HL-60 (cell line): ENCODE results near the gene SGSM1.

Experiments
- DNase-seq, 2 experiments: peaks; one replicate each; pipeline ENCODE4 v3.0.0-alpha.2; 2010 to 2020; ENCODE audit warnings: low read depth in 1 of 2, low spot score in 1 of 2
- H3K27ac ChIP-seq: fragments of 250-450 bp; sonication (Bioruptor Pico); replicated peaks from 2 replicates; pipeline ENCODE4 v1.5.1; 2020; ENCODE audit warnings: mild to moderate bottlenecking, moderate library complexity
- H3K27me3 ChIP-seq: fragments of 250-450 bp; sonication (Bioruptor Pico); 2 replicates; pipeline ENCODE4 v1.5.1; 2021; ENCODE audit warnings: mild to moderate bottlenecking, moderate library complexity; ENCODE audit not compliant: insufficient read depth, poor library complexity, severe bottlenecking
- H3K4me3 ChIP-seq: replicated peaks from 2 replicates; pipeline ENCODE4 v1.5.1; 2011; ENCODE audit warnings: mild to moderate bottlenecking, control low read depth, low read length; ENCODE audit not compliant: insufficient read depth
- CTCF ChIP-seq: IDR thresholded peaks from one replicate; pipeline ENCODE4 v1.5.1; 2011; ENCODE audit warnings: low read length, control low read depth, inconsistent platforms; ENCODE audit not compliant: insufficient read depth
- GABPA ChIP-seq: IDR thresholded peaks from 2 replicates; pipeline ENCODE4 v1.6.1; 2012; ENCODE audit warnings: low read depth
- POLR2AphosphoS5 ChIP-seq: IDR thresholded peaks from 2 replicates; pipeline ENCODE4 v1.6.1; 2012; ENCODE audit warnings: low read depth
- REST ChIP-seq: IDR thresholded peaks from 2 replicates; pipeline ENCODE4 v1.6.1; 2012; ENCODE audit warnings: low read depth; ENCODE audit not compliant: insufficient replicate concordance
- SPI1 ChIP-seq: IDR thresholded peaks from 2 replicates; pipeline ENCODE4 v1.6.1; 2012; ENCODE audit warnings: low read depth, mild to moderate bottlenecking, borderline replicate concordance

SGSM1 gene

GRCh38 chr22:24824915-24825314 is 18.9 kb downstream of the SGSM1 start:
- H3K27me3 ChIP-seq, result no peaks in the 10 kb centered on the region
- TF ChIP-seq SPI1, result no peak
- TF ChIP-seq REST, result no peak
- no peak for TF ChIP-seq POLR2AphosphoS5
- TF ChIP-seq CTCF, result no peak
- TF ChIP-seq GABPA, result no peak

GRCh38 chr22:24826710-24827285 is 20.8 kb downstream of the SGSM1 start:
- H3K4me3 ChIP-seq, result no peak overlapping the region
- DNase-seq, result no peak
- no peak overlapping the region for H3K27ac ChIP-seq
- TF ChIP-seq CTCF (no peak), POLR2AphosphoS5 (no peak), SPI1 (no peak), REST (no peak), GABPA (no peak)
- no peaks in the 10 kb centered on the region for H3K27me3 ChIP-seq

More at GRCh38 chr22:24824915-24825314, 18.9 kb downstream of the SGSM1 start:
- no peak overlapping the region for H3K4me3 ChIP-seq
- DNase-seq, result no peak
- no peak overlapping the region for H3K27ac ChIP-seq

GRCh38 chr22:24827296-24827695 is 21.3 kb downstream of the SGSM1 start:
- no peaks in the 10 kb centered on the region for H3K27me3 ChIP-seq
- no peak overlapping the region for H3K4me3 ChIP-seq
- DNase-seq, result no peak
- no peak overlapping the region for H3K27ac ChIP-seq
- TF ChIP-seq SPI1 (no peak), GABPA (no peak)

GRCh38 chr22:24830205-24830979 is 24.4 kb downstream of the SGSM1 start:
- Histone ChIP-seq H3K27me3 (no peaks in the 10 kb centered on the region), H3K4me3 (no peak overlapping the region), H3K27ac (no peak overlapping the region)
- no peak for DNase-seq
- TF ChIP-seq REST (no peak), CTCF (no peak), POLR2AphosphoS5 (no peak), SPI1 (no peak), GABPA (no peak)
